ENCODE results near the gene NINL. TPM values are rescaled to one million over a fixed set of nuclear protein-coding genes. Genes with fewer than 3 reads are reported as not detected.
"Not testable (repeated sequence)": the region's sequence is repeated elsewhere in the genome, so short reads cannot be mapped to it uniquely, and the experiment has no call there.

Gene NINL
- total RNA-seq, 2 experiments from 2014 or later, result 2.0 to 2.2 TPM

- Mint-ChIP-seq H3K27me3 (no peaks in the 10 kb centered on the region), H3K4me1 (no peaks in the 10 kb centered on the region), H3K4me3 (no peak overlapping the region), H3K9me3 (peaks cover 28% of the 10 kb centered on the region), H3K27ac (no peak overlapping the region), H3K36me3 (peaks cover 43% of the 10 kb centered on the region)
- DNase-seq, result no peak
Observed at GRCh38 chr20:25512709-25513108, 72.6 kb downstream of the NINL start.

GRCh38 chr20:25511183-25511582 lies 74.1 kb downstream of the NINL start:
- Mint-ChIP-seq H3K27ac (no peak overlapping the region), H3K9me3 (peaks cover 28% of the 10 kb centered on the region), H3K27me3 (no peaks in the 10 kb centered on the region), H3K36me3 (peaks cover 36% of the 10 kb centered on the region), H3K4me1 (no peaks in the 10 kb centered on the region), H3K4me3 (no peak overlapping the region)
- DNase-seq, result no peak

GRCh38 chr20:25510721-25511120 lies 74.6 kb downstream of the NINL start:
- no peak for DNase-seq
- H3K27me3 Mint-ChIP-seq, result no peaks in the 10 kb centered on the region
- H3K9me3 Mint-ChIP-seq, result peaks cover 24% of the 10 kb centered on the region
- H3K4me1 Mint-ChIP-seq, result no peaks in the 10 kb centered on the region
- no peak overlapping the region for H3K27ac Mint-ChIP-seq
- H3K36me3 Mint-ChIP-seq, result peaks cover 32% of the 10 kb centered on the region
- no peak overlapping the region for H3K4me3 Mint-ChIP-seq

- no peak for DNase-seq
- H3K9me3 Mint-ChIP-seq, result peaks cover 20% of the 10 kb centered on the region
- no peaks in the 10 kb centered on the region for H3K4me1 Mint-ChIP-seq
- H3K27me3 Mint-ChIP-seq, result no peaks in the 10 kb centered on the region
- H3K27ac Mint-ChIP-seq, result no peak overlapping the region
- H3K4me3 Mint-ChIP-seq, result no peak overlapping the region
- H3K36me3 Mint-ChIP-seq, result peaks cover 27% of the 10 kb centered on the region
Observed at GRCh38 chr20:25510202-25510601, 75.1 kb downstream of the NINL start.

GRCh38 chr20:25509084-25509483 lies 76.2 kb downstream of the NINL start:
- peaks cover 17% of the 10 kb centered on the region for H3K36me3 Mint-ChIP-seq
- H3K27me3 Mint-ChIP-seq, result no peaks in the 10 kb centered on the region

GRCh38 chr20:25508083-25508770 lies 77.1 kb downstream of the NINL start:
- Mint-ChIP-seq H3K4me3 (no peak overlapping the region), H3K27ac (no peak overlapping the region), H3K36me3 (peaks cover 14% of the 10 kb centered on the region), H3K27me3 (no peaks in the 10 kb centered on the region), H3K9me3 (peaks cover 4% of the 10 kb centered on the region), H3K4me1 (no peaks in the 10 kb centered on the region)
- DNase-seq, result no peak

More at GRCh38 chr20:25509084-25509483, 76.2 kb downstream of the NINL start:
- Mint-ChIP-seq H3K9me3 (peaks cover 9% of the 10 kb centered on the region), H3K4me1 (no peaks in the 10 kb centered on the region), H3K27ac (no peak overlapping the region), H3K4me3 (no peak overlapping the region)
- no peak for DNase-seq

GRCh38 chr20:25507385-25508082 lies 77.8 kb downstream of the NINL start:
- Mint-ChIP-seq H3K4me1 (no peaks in the 10 kb centered on the region), H3K27ac (no peak overlapping the region), H3K27me3 (no peaks in the 10 kb centered on the region), H3K9me3 (no peaks in the 10 kb centered on the region), H3K36me3 (peaks cover 10% of the 10 kb centered on the region), H3K4me3 (no peak overlapping the region)
- no peak for DNase-seq

- Mint-ChIP-seq H3K4me1 (no peaks in the 10 kb centered on the region), H3K9me3 (no peaks in the 10 kb centered on the region), H3K27me3 (no peaks in the 10 kb centered on the region), H3K27ac (no peak overlapping the region), H3K4me3 (no peak overlapping the region), H3K36me3 (no peaks in the 10 kb centered on the region)
- DNase-seq, result no peak
Observed at GRCh38 chr20:25504366-25505135, 80.8 kb downstream of the NINL start.

GRCh38 chr20:25503936-25504335 lies 81.4 kb downstream of the NINL start:
- H3K27ac Mint-ChIP-seq, result no peak overlapping the region

GRCh38 chr20:25503051-25503639 lies 82.2 kb downstream of the NINL start:
- H3K9me3 Mint-ChIP-seq, H3K4me3 Mint-ChIP-seq, H3K27me3 Mint-ChIP-seq, H3K36me3 Mint-ChIP-seq, DNase-seq, H3K27ac Mint-ChIP-seq, H3K4me1 Mint-ChIP-seq: not testable (repeated sequence)

More at GRCh38 chr20:25503936-25504335, 81.4 kb downstream of the NINL start:
- Mint-ChIP-seq H3K4me1 (no peaks in the 10 kb centered on the region), H3K27me3 (no peaks in the 10 kb centered on the region), H3K4me3 (no peak overlapping the region), H3K9me3 (no peaks in the 10 kb centered on the region), H3K36me3 (no peaks in the 10 kb centered on the region)
- DNase-seq, result no peak

- no peaks in the 10 kb centered on the region for H3K36me3 Mint-ChIP-seq
- H3K27me3 Mint-ChIP-seq, result no peaks in the 10 kb centered on the region
- H3K4me3 Mint-ChIP-seq, result no peak overlapping the region
- no peaks in the 10 kb centered on the region for H3K4me1 Mint-ChIP-seq
- no peaks in the 10 kb centered on the region for H3K9me3 Mint-ChIP-seq
- no peak for DNase-seq
- H3K27ac Mint-ChIP-seq, result no peak overlapping the region
Observed at GRCh38 chr20:25500880-25501351, 84.4 kb downstream of the NINL start.

GRCh38 chr20:25499855-25500434 lies 85.4 kb downstream of the NINL start:
- no peaks in the 10 kb centered on the region for H3K4me1 Mint-ChIP-seq

GRCh38 chr20:25499031-25499430 lies 86.3 kb downstream of the NINL start:
- no peak overlapping the region for H3K27ac Mint-ChIP-seq
- no peaks in the 10 kb centered on the region for H3K4me1 Mint-ChIP-seq
- no peak for DNase-seq
- no peaks in the 10 kb centered on the region for H3K36me3 Mint-ChIP-seq
- no peaks in the 10 kb centered on the region for H3K9me3 Mint-ChIP-seq
- H3K4me3 Mint-ChIP-seq, result no peak overlapping the region
- H3K27me3 Mint-ChIP-seq, result no peaks in the 10 kb centered on the region

More at GRCh38 chr20:25499855-25500434, 85.4 kb downstream of the NINL start:
- Mint-ChIP-seq H3K9me3 (no peaks in the 10 kb centered on the region), H3K4me3 (no peak overlapping the region), H3K27me3 (no peaks in the 10 kb centered on the region), H3K27ac (no peak overlapping the region), H3K36me3 (no peaks in the 10 kb centered on the region)
- no peak for DNase-seq

GRCh38 chr20:25498280-25498606 lies 87.1 kb downstream of the NINL start:
- H3K4me1 Mint-ChIP-seq, result no peaks in the 10 kb centered on the region
- no peak for DNase-seq
- H3K27ac Mint-ChIP-seq, result no peak overlapping the region
- no peaks in the 10 kb centered on the region for H3K36me3 Mint-ChIP-seq
- H3K27me3 Mint-ChIP-seq, result no peaks in the 10 kb centered on the region
- H3K4me3 Mint-ChIP-seq, result no peak overlapping the region
- H3K9me3 Mint-ChIP-seq, result no peaks in the 10 kb centered on the region
